SK-N-SH (cell line): ENCODE data around the gene FMN2. TPM values are rescaled to one million over a fixed set of nuclear protein-coding genes. Genes with fewer than 3 reads are reported as not detected.

ENCODE experiments used
- CTCF ChIA-PET: fragments of 300-600, 350-600 bp; formaldehyde crosslinking; extraction: SDS; loops from one replicate; lab custom pipeline; 2021; lab: Yijun Ruan, JAX
- POLR2A ChIA-PET: fragments of 350-600 bp; sonication (Branson Sonifier 250); formaldehyde crosslinking; extraction: SDS; loops from one replicate; lab custom pipeline; 2020; ENCODE audit warnings: antibody characterized with exemption, inconsistent platforms; lab: Yijun Ruan, JAX
- DNase-seq: peaks from one replicate; pipeline ENCODE4 v3.0.0; 2012
- H2AFZ ChIP-seq: fragments of 200-600 bp; sonication (generic); 2 replicates; pipeline ENCODE4 v1.8.1; 2016; ENCODE audit warnings: antibody characterized with exemption, mild to moderate bottlenecking, low read depth
- H3F3A ChIP-seq: fragments of 200-600 bp; sonication (generic); replicated peaks from 2 replicates; pipeline ENCODE3; 2016; ENCODE audit warnings: antibody characterized with exemption, mild to moderate bottlenecking; ENCODE audit not compliant: insufficient read depth
- H3K27ac ChIP-seq, 2 experiments: fragments of 200-500 bp in 1 of 2; fragments of 200-600 bp in 1 of 2; sonication (Bioruptor generic) in 1 of 2; sonication (generic), shearing (Covaris generic) in 1 of 2; 2 replicates each; pipeline versions ENCODE4 v1.5.1 to v1.6.1; 2014 to 2016; ENCODE audit warnings: low read depth in 2 of 2, inconsistent platforms in 1 of 2, low read length in 1 of 2, mild to moderate bottlenecking in 1 of 2, mixed read lengths in 1 of 2
- H3K27me3 ChIP-seq: fragments of 200-600 bp; sonication (generic), shearing (Covaris generic); 2 replicates; pipeline ENCODE4 v1.6.1; 2016; ENCODE audit warnings: mixed run types; ENCODE audit not compliant: insufficient read depth
- H3K36me3 ChIP-seq, 2 experiments: fragments of 200-500 bp in 1 of 2; fragments of 200-600 bp in 1 of 2; sonication (Bioruptor generic) in 1 of 2; sonication (generic) in 1 of 2; replicated peaks in 1 of 2; 2 replicates each; pipeline versions ENCODE3 to v1.5.1; 2014 to 2016; ENCODE audit warnings: low read length in 1 of 2, mild to moderate bottlenecking in 1 of 2; ENCODE audit not compliant: insufficient read depth in 2 of 2, control insufficient read depth in 1 of 2
- H3K4me1 ChIP-seq, 2 experiments: fragments of 200-500 bp in 1 of 2; fragments of 200-600 bp in 1 of 2; sonication (Bioruptor generic) in 1 of 2; sonication (generic), shearing (Covaris generic) in 1 of 2; 2 replicates each; pipeline versions ENCODE4 v1.5.1 to v1.6.1; 2014 to 2016; ENCODE audit warnings: low read depth in 1 of 2, low read length in 1 of 2, mixed run types in 1 of 2; ENCODE audit not compliant: insufficient read depth in 2 of 2, control insufficient read depth in 1 of 2
- H3K4me2 ChIP-seq: fragments of 200-600 bp; sonication (generic), shearing (Covaris generic); 2 replicates; pipeline ENCODE4 v1.6.1; 2017; ENCODE audit warnings: mixed run types
- H3K4me3 ChIP-seq, 2 experiments: fragments of 200-500 bp in 1 of 2; fragments of 200-600 bp in 1 of 2; sonication (Bioruptor generic) in 1 of 2; sonication (generic), shearing (Covaris generic) in 1 of 2; 2 replicates each; pipeline versions ENCODE4 v1.5.1 to v1.8.1; 2014 to 2016; ENCODE audit warnings: low read depth in 2 of 2, inconsistent platforms in 1 of 2, low read length in 1 of 2, mild to moderate bottlenecking in 1 of 2, mixed read lengths in 1 of 2, moderate library complexity in 1 of 2
- H3K79me2 ChIP-seq: fragments of 200-600 bp; sonication (generic); 2 replicates; pipeline ENCODE4 v1.8.1; 2017; ENCODE audit warnings: mild to moderate bottlenecking; ENCODE audit not compliant: insufficient read depth
- H3K9ac ChIP-seq: fragments of 200-600 bp; sonication (generic); 2 replicates; pipeline ENCODE4 v1.6.1; 2017; ENCODE audit warnings: mixed run types
- H3K9me2 ChIP-seq: fragments of 200-600 bp; sonication (generic); 2 replicates; pipeline ENCODE4 v1.6.1; 2017; ENCODE audit warnings: mixed run types
- H3K9me3 ChIP-seq: fragments of 200-600 bp; sonication (generic); 2 replicates; pipeline ENCODE4 v1.6.1; 2017; ENCODE audit warnings: mixed run types, mild to moderate bottlenecking, moderate library complexity
- H4K20me1 ChIP-seq: fragments of 200-600 bp; sonication (generic); 2 replicates; pipeline ENCODE4 v1.6.1; 2017; ENCODE audit warnings: mild to moderate bottlenecking, mixed run types; ENCODE audit not compliant: insufficient read depth
- FOSL2 ChIP-seq: IDR thresholded peaks from 2 replicates; pipeline ENCODE4 v1.4.0; 2012; ENCODE audit warnings: low read depth, mild to moderate bottlenecking, moderate library complexity, borderline replicate concordance
- FOXJ3 ChIP-seq: sonication (generic); formaldehyde crosslinking; IDR thresholded peaks from 2 replicates; pipeline ENCODE4 v1.5.1; 2020; ENCODE audit warnings: mild to moderate bottlenecking, missing genetic modification reagents
- GABPA ChIP-seq: IDR thresholded peaks from 2 replicates; pipeline ENCODE4 v1.4.0; 2012; ENCODE audit warnings: low read depth, mild to moderate bottlenecking
- JUND ChIP-seq: IDR thresholded peaks from 2 replicates; pipeline ENCODE4 v1.4.0; 2012
- MAX ChIP-seq: IDR thresholded peaks from 2 replicates; pipeline ENCODE4 v1.4.0; 2012; ENCODE audit warnings: low read depth
- MXI1 ChIP-seq: IDR thresholded peaks from 2 replicates; pipeline ENCODE4 v1.6.1; 2012; ENCODE audit warnings: mild to moderate bottlenecking, low read depth, low read length, improper control_type of control experiment
- POLR2AphosphoS5 ChIP-seq: IDR thresholded peaks from 2 replicates; pipeline ENCODE4 v1.6.1; 2012; ENCODE audit warnings: low read depth, low read length
- RCOR1 ChIP-seq: fragments of 150-350 bp; IDR thresholded peaks from 2 replicates; pipeline ENCODE4 v1.6.1; 2017; ENCODE audit warnings: antibody characterized with exemption, low read length
- TCF12 ChIP-seq: IDR thresholded peaks from 2 replicates; pipeline ENCODE4 v1.4.0; 2012
- TEAD4 ChIP-seq: IDR thresholded peaks from 2 replicates; pipeline ENCODE4 v1.4.0; 2012; ENCODE audit warnings: mild to moderate bottlenecking, borderline replicate concordance; ENCODE audit not compliant: insufficient read depth
- USF2 ChIP-seq: fragments of 150-350 bp; IDR thresholded peaks from 2 replicates; pipeline ENCODE4 v1.6.1; 2017; ENCODE audit warnings: antibody characterized with exemption, low read length, low read depth, borderline replicate concordance
- WGBS: methylation state at CpG from one replicate; pipeline ENCODE4 v1.1.6; 2017; ENCODE audit warnings: low lambda C conversion rate; 5-methylcytosine and 5-hydroxymethylcytosine counted together
- polyA plus RNA-seq, 3 experiments: library from polyadenylated mRNA; depleted of rRNA; stranded (reverse); fragments of >200 nt; gene quantifications; 2 replicates each; pipeline ENCODE4 v1.2.3, GENCODE V29; 2012
- TF ChIP-seq, protein P1 (sequence below): IDR thresholded peaks from 2 replicates; pipeline ENCODE4 v1.4.0; 2012; ENCODE audit warnings: low read depth, borderline replicate concordance

Gene FMN2
- polyA plus RNA-seq, 1 of the 3 experiments (the other 2 are of a cell fraction) = 7.2 TPM

GRCh38 chr1:240230816-240231215 is 139.1 kb downstream of the FMN2 start:
- Histone ChIP-seq H3K79me2 (no peaks in the 10 kb centered on the region), H3K27ac (peak overlapping the region in 1 of 2 experiments; percentile 11; a peak in 1 of 4 replicates), H2AFZ (no peak overlapping the region), H3K4me2 (no peak overlapping the region), H4K20me1 (no peaks in the 10 kb centered on the region), H3K9me2 (no peaks in the 10 kb centered on the region), H3F3A (peaks cover 45% of the 10 kb centered on the region), H3K4me1 (peaks cover 2 to 21% of the 10 kb centered on the region in 2 experiments; a peak in 3 of 4 replicates), H3K36me3 (peaks cover 15 to 46% of the 10 kb centered on the region in 2 experiments), H3K27me3 (no peaks in the 10 kb centered on the region), H3K9ac (no peak overlapping the region), H3K9me3 (0 out of 2 replicates have a peak, but pooled peaks cover under 1% of the 10 kb centered on the region), H3K4me3 (no peak overlapping the region)
- no peak for DNase-seq
- ChIA-PET CTCF (interaction anchor here (1.0 kb wide), 1 partner anchor 13 kb away, joined by 5 read pairs; no protein-coding TSS in a partner anchor), POLR2A (no interaction called here)
- TF ChIP-seq GABPA (no peak), MAX (no peak), POLR2AphosphoS5 (no peak), RCOR1 (no peak), FOXJ3 (CRISPR knock-in tag) (no peak), TEAD4 (no peak), USF2 (no peak), FOSL2 (no peak), JUND (no peak)
- WGBS = 96% methylated on average over 2 of the region's 2 CpGs

GRCh38 chr1:240232530-240232929 is 140.8 kb downstream of the FMN2 start:
- Histone ChIP-seq H3K9me3 (no peaks in the 10 kb centered on the region), H3K27me3 (no peaks in the 10 kb centered on the region), H4K20me1 (no peaks in the 10 kb centered on the region), H3K4me2 (no peak overlapping the region; the same call in 1 of the 2 replicates), H3K9ac (0 out of 2 replicates have a peak overlapping the region, but pooled peaks have one; percentile 12), H3K4me3 (no peak overlapping the region), H3K36me3 (peaks cover 20 to 41% of the 10 kb centered on the region in 2 experiments), H2AFZ (no peak overlapping the region), H3F3A (peaks cover 61% of the 10 kb centered on the region), H3K27ac (peak overlapping the region in 1 of 2 experiments; percentile 87; a peak in 3 of 4 replicates), H3K4me1 (peaks cover 10 to 32% of the 10 kb centered on the region in 2 experiments), H3K79me2 (peaks cover 3% of the 10 kb centered on the region; the same call in 1 of the 2 replicates), H3K9me2 (no peaks in the 10 kb centered on the region)
- no peak for TF ChIP-seq MXI1
- TF ChIP-seq TEAD4 = 0 out of 2 replicates have a peak, but pooled peaks have one; percentile 28
- TF ChIP-seq, protein P1, sequence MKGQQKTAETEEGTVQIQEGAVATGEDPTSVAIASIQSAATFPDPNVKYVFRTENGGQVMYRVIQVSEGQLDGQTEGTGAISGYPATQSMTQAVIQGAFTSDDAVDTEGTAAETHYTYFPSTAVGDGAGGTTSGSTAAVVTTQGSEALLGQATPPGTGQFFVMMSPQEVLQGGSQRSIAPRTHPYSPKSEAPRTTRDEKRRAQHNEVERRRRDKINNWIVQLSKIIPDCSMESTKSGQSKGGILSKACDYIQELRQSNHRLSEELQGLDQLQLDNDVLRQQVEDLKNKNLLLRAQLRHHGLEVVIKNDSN = no peak
- TF ChIP-seq TCF12 = 0 out of 2 replicates have a peak, but pooled peaks have one; percentile 21
- TF ChIP-seq FOXJ3 (CRISPR knock-in tag) = no peak
- TF ChIP-seq JUND = 0 out of 2 replicates have a peak, but pooled peaks have one; percentile 10
- peak; percentile 28; the same call in 1 of the 2 replicates for TF ChIP-seq FOSL2
- 69% methylated on average over 2 of the region's 2 CpGs for WGBS
- ChIA-PET CTCF (no interaction called here), POLR2A (no interaction called here)
- no peak for DNase-seq
